ENCODE measurements around the gene ABCG4.

DNA sequence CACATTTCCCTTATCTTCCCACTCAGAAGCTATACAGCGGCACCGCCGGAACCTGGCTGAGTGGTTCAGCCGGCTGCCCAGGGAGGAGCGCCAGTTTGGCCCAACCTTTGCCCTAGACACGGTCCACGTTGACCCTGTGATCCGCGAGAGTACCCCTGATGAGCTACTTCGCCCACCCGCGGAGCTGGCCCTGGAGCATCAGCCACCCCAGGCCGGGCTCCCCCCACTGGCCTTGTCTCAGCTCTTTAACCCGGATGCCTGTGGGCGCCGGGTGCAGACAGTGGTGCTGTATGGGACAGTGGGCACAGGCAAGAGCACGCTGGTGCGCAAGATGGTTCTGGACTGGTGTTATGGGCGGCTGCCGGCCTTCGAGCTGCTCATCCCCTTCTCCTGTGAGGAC is 24.6 kb downstream of the ABCG4 start:
- TF ChIP-seq, protein P1, sequence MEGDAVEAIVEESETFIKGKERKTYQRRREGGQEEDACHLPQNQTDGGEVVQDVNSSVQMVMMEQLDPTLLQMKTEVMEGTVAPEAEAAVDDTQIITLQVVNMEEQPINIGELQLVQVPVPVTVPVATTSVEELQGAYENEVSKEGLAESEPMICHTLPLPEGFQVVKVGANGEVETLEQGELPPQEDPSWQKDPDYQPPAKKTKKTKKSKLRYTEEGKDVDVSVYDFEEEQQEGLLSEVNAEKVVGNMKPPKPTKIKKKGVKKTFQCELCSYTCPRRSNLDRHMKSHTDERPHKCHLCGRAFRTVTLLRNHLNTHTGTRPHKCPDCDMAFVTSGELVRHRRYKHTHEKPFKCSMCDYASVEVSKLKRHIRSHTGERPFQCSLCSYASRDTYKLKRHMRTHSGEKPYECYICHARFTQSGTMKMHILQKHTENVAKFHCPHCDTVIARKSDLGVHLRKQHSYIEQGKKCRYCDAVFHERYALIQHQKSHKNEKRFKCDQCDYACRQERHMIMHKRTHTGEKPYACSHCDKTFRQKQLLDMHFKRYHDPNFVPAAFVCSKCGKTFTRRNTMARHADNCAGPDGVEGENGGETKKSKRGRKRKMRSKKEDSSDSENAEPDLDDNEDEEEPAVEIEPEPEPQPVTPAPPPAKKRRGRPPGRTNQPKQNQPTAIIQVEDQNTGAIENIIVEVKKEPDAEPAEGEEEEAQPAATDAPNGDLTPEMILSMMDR (IDR thresholded peaks at IDR 0.05), result no peak
- no peak for TF ChIP-seq POLR2A (IDR thresholded peaks at IDR 0.05)
- TF ChIP-seq POLR2AphosphoS5 (IDR thresholded peaks at IDR 0.05), result no peak
